GM18526 (cell line): ENCODE data around the gene ZNF521.

ENCODE experiments used
- POLR2A ChIP-seq: IDR thresholded peaks from 3 replicates; pipeline ENCODE4 v1.6.1; 2011; ENCODE audit not compliant: insufficient read length; ENCODE audit errors: extremely low read depth

Gene ZNF521

DNA sequence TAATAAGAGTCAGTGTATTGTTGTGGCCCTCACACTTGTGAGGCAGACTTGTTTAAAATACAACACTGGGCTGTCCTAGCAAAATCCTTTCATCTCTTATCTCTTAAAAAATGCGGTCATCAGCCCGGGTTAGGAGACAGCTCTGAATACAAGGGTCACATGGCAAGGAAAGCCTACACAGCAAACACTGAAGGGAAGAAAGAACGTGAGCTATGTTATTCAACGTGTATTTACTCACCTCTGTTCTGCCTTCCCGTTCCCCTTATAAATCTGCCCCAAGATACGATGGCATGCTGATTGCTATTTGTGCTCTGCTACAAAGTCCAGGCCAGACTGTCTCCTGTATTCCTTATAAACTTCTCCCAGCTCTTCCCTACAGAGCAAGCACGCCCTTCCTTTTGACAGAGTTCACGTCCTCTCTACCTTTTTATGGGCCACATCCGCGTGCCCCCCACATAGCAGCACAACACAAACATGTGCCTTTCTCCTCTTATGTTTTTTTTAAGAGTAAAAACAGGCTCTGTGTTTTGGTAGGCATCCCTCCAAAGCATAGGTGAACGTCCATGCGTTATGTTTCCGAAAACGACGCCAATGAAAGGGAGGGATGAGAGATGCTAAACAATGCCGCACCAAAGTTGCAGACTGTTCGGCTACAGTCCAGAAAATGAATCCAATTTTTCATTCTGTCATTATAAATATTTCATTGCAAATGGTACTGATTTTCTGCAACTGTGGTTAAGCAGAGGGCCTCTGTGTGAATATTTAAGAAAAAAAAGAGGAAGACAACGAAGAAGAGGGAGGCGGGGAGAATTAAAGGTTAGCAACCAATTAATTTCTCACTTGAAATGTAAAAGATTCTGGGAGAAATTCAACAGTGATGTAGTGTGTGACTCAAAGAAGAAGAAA is 274.7 kb downstream of the ZNF521 start:
- TF ChIP-seq POLR2A = no peak

DNA sequence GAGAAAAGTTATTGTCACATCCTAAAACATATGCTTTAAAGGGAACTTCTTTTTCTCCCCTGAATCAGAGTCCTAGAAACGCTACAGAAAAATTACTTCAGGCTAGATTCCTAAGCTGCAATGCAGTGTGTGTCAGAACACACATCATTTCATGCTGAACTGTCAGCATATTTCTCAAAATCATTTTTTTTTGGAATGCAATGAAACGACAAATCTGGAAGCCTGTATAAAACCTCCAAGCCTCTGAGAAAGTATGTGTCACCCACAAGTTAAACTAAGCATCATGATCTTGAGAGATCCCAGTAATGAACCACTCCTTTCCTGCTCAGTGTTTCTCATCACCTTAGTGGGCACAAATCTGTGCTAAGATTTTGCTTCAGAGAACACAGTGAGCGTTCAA is 276.2 kb downstream of the ZNF521 start:
- TF ChIP-seq POLR2A = no peak

DNA sequence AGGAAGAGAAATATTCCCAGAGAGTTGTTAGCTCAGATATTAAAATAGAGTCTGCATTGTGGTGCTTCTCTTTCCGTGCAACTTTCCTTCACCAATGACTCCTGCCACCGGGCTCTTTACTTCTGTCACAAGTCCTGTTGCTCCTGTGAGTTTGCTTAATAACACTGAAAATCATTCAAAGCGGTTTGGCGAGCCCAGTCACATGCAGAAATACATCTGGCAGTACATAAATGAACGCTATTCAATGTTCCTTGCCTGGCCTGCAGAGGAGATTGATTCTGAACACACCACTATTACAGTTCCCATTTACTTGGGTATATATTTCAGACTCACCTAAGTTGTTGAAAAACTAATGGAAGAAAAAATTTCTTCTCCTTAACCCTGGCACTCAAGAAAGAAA is 276.6 kb downstream of the ZNF521 start:
- TF ChIP-seq POLR2A = no peak

DNA sequence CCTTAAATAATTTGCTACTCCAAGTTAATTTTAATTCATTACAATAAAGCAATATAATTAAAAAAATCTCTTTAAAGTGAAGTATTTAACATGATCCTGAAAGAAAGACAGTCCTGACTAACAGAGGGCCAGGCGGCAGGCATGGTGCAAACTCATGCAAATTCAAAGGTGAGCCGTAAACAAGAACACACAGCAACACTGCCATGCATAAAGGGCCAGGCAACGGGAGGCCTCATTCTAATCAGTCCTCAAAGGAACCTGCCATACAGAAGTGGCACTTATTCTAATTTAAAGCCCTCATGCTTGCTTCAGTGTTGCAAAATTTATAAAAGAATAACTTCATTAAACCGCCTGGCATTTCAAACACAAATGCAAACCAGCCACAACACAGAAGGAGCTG is 277.0 kb downstream of the ZNF521 start:
- no peak for TF ChIP-seq POLR2A

DNA sequence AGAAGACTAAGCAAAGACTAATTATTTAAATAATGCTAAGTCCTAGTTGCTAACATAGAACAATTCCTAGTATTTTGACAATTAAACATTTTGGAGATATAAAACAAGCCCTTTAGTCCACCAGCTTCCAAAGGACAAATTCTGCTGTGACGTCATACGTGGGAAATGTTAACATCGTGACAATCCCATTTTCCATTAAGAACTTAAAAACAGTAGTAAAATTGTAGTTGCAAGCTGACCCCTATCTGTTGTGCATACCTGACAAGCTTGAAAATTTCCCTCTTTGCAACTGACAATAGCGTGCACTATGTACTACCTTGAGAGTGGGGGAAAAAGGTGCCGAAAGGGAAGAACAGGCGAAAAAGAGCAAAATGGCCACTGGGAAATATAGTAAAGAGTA is 279.8 kb downstream of the ZNF521 start:
- TF ChIP-seq POLR2A = no peak

DNA sequence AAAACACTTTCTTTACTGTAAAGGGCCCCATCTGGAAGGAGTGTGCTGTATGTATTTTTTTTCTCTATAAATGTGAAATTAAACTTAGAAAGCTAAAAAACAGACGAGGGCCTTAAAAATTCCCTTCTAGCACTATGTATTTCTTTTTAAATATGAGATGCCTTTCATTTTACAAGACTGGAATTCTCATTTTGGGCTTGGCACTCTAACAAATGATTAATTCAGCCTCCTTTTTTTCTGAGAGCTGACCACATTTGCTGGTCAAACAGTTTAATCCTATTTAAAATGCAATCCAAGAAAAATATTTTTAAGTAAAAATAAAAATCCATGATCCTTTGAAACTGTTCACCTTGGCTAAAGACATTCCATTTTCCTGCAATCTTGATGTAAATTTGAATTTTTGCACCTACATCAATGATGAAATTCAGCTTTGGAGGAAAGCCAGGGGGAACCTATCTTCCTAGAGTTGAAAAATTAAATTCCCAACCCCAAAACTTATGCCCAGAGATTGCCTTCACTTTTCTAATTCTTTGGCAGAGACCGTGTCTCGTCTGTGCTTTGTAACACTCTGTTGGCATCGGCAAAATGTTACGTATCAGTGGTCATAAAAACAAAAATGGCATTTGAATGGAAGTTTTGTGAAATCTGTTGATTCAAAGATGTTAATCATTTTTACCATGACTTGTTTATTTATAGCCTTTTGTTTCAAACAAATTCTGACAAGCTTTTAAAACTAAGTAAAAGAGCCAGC is 284.5 kb downstream of the ZNF521 start:
- TF ChIP-seq POLR2A = no peak

DNA sequence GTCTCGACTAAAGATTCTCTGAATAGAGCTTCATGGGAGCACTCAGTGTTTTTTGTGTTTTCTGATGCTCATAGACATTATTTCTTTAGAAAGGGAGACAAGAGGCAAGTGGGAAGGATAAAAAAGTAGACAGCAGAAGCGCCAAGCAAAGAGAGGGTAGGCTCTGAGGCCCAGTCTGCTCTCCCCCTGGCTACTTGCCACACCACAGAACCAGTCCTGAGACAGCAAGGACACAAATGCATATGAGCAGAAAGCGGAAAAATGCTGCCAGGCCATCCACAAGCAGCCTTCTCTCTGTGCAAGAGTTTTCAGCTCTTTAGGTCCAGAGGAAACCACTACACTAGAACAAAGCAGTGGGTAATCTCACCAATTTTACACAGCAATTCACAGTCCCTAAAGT is 285.4 kb downstream of the ZNF521 start:
- no peak for TF ChIP-seq POLR2A

DNA sequence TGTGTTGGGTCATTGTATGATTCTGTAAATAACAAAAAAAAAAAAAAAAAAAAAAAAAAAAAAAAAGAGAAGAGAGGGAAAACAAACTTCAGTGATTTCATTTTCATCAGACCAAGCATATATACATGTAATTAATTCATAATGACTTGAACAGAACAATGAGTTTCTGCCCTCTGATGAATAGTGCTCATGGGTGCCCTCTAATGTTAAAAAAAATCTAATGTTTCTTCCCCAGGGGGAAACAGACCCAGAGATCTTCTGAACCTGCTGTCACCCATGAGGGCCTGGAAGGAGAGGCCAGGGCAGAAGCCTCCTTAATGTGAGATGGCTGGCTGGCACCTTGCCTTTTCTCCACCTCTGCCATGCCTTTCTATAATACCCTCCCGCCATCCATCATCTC is 289.2 kb downstream of the ZNF521 start:
- no peak for TF ChIP-seq POLR2A

DNA sequence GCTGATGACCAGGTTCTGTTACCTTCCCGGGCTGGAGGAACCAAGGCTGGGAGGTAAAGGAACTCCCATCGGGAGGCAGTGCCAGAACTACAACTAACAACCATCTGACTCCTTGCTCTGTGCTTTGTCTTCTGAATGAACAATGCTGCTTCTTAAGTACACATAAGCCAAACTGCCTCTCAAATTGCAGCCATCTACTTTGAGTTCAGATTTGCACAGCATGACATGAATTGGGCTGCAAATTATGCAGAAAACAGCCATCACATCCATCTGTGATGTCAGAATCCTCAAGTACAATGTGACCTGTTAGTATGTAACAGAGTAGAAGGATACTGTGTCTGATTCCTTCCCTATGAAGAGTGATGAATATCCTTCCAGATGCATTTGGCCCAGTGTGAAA is 290.6 kb downstream of the ZNF521 start:
- TF ChIP-seq POLR2A = no peak

DNA sequence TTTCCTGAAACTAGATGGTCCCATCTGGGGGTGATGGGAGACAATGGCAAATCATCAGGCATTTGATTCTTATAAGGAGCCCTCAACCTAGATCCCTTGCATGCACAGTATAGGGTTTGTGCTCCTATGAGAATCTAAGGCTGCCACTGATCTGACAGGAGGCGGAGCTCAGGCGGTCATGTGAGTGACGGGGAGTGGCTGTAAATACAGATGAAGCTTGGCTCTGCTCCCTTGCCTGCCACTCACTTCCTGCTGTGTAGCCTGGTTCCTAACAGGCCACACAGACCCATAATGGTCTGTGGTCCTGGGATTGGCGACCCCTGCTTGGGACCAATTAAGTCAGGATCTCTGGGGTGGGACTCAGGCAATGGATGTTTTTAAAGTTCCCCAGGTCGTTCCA is 293.4 kb downstream of the ZNF521 start:
- TF ChIP-seq POLR2A = no peak

DNA sequence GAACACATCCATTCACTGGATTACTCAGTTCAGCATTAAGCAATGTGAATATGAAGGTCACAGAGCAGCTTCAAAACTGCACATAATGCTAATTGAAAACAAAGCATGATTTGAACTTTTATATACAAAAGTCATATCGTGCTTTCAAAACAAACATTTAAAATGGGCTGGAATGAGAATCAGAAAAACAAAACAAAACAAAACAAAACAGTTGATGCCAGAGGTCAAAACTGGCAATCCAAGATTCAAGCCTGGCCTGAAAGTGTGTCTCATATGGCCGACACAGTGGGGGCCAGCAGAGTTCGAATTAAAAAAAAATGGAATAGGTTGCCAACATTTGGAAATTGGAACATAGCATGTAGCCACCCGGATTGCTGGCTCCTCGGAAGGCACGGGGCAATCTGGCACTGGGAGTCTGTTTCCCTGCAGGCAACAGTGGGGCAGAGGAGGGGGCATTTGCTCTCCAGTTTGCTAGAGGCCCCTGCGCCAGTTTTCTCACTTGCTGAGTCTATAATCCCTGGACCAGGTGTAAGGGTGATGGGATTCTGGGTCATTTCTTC is 294.4 kb downstream of the ZNF521 start:
- TF ChIP-seq POLR2A = no peak

DNA sequence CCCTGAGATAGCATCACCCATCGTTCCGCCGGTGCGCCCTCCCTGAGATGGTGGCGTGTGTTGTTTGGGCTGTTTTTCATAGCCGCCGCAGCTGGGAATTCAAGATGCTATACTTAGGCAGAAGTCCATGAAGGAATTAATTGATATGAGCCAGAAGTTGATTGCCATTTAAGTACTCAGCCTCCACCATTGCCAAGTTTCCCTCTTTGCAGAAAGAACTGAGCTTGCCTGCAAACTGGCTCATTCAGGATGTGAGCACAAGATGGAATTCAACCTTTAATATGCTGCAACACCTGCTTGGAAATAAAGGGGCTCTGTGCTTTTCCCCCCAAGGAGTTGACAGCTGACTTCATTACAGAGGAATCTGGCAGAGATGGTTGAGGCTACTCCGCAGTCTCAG is 295.5 kb downstream of the ZNF521 start:
- no peak for TF ChIP-seq POLR2A

DNA sequence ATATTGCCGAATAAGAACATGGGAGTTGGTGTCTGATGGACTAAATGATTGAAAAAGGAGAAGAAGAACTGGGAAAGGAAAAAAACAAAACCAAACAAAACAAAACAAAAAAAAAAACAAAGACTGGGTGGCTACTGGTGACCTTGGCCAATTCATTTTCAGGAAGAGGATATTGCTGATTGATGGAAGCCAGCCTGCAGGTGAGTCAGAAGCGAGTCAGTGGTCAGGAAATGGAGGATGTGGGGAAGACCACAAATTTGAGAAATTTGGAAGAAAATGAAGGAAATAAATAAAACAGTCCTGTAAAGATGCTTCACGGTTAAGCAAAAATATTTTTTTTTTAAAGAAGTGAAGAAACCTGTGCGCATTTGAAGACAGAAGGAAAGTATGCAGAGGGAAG is 296.9 kb downstream of the ZNF521 start:
- TF ChIP-seq POLR2A = no peak

DNA sequence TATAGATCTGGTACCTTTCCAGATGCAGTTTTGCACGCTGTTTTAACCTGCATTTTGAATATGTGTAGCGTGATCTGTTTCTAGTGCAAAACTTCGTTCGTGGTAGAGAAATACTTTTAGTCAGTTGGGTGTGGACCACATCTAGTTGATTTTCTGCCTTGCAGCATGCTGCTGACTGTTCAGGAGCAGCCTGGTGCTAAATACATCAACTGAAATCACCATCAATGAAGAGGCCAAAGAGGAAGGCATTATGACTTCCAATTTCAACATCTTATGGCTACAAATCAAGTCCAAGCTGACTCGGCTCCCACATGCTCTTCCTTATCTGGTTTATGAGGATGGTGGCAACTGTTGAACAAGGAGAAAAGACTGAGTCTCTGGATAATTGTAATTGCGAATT is 298.5 kb downstream of the ZNF521 start:
- TF ChIP-seq POLR2A = no peak

DNA sequence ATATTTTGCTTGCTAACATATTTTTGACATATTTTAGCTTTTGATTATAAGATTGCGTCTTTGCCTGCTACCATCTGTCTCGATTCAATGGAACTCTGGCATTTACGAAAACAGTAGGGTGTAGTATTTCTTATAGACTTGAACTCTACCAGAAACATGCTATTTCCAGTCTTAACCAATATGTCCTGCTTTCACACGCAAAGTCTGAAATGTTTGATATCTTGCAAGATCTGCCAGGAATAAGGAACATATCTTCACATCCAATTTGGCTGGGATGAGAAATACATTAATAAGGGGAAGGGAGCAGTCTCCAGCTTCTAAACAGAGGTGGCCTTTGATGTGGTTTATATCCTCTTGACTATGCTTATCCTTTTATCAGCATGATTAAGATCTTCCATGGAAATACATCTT is 299.4 kb downstream of the ZNF521 start:
- TF ChIP-seq POLR2A = no peak

DNA sequence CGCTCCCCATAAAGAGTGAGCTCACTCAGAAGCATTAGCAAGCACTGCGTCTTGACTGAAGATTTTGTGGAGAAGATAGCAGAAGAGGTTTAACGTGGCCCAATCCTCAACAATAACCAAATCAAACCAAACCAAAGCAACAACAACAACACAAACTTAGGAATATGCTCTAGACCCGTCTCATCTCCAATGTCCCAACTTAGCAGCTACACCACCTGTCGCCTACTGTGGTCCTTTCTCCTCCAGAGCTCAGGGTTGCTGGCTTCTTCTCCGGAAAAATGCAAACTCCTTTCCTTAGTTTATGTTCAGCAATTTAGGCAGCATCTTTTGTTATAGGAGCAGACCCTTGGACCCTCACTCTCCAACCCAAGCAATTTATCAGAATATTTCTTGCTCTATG is 301.4 kb downstream of the ZNF521 start:
- no peak for TF ChIP-seq POLR2A
